Effector memory CD4-positive, alpha-beta T cell (primary cell): ENCODE results near the gene RSPH10B2.
"Not testable (repeated sequence)": the region's sequence is repeated elsewhere in the genome, so short reads cannot be mapped to it uniquely, and the experiment has no call there.

Experiments used
- DNase-seq, 3 donors: peaks; one replicate each; pipeline ENCODE4 v3.0.0-alpha.2; 2020
- H3K27ac ChIP-seq: 2 replicates; pipeline ENCODE4 v1.7.0; 2013; ENCODE audit warnings: mild to moderate bottlenecking, low read length, moderate library complexity; ENCODE audit not compliant: insufficient read depth, poor library complexity, severe bottlenecking
- H3K27me3 ChIP-seq: replicated peaks from 2 replicates; pipeline ENCODE4 v1.7.0; 2013; ENCODE audit warnings: mild to moderate bottlenecking, low read length; ENCODE audit not compliant: insufficient read depth, control insufficient read depth, poor library complexity, severe bottlenecking
- H3K36me3 ChIP-seq: 2 replicates; pipeline ENCODE4 v1.7.0; 2013; ENCODE audit warnings: mild to moderate bottlenecking, low read length, moderate library complexity; ENCODE audit not compliant: control insufficient read depth, insufficient read depth
- H3K4me1 ChIP-seq: 2 replicates; pipeline ENCODE4 v1.7.0; 2013; ENCODE audit warnings: low read length, mild to moderate bottlenecking; ENCODE audit not compliant: control insufficient read depth, insufficient read depth, poor library complexity, severe bottlenecking
- H3K4me3 ChIP-seq: 2 replicates; pipeline ENCODE4 v1.7.0; 2013; ENCODE audit warnings: low read length, low read depth, mild to moderate bottlenecking; ENCODE audit not compliant: insufficient read depth, poor library complexity, severe bottlenecking
- H3K9me3 ChIP-seq: 2 replicates; pipeline ENCODE4 v1.7.0; 2013; ENCODE audit warnings: mild to moderate bottlenecking, low read length, moderate library complexity; ENCODE audit not compliant: control insufficient read depth
- total RNA-seq, 3 donors: gene quantifications; one replicate each; lab custom pipeline; 2026; lab: John Stamatoyannopoulos, UW

The RSPH10B2 gene
- total RNA-seq = 0 to 0.17 (median 0) reads per million in 3 donors

DNA sequence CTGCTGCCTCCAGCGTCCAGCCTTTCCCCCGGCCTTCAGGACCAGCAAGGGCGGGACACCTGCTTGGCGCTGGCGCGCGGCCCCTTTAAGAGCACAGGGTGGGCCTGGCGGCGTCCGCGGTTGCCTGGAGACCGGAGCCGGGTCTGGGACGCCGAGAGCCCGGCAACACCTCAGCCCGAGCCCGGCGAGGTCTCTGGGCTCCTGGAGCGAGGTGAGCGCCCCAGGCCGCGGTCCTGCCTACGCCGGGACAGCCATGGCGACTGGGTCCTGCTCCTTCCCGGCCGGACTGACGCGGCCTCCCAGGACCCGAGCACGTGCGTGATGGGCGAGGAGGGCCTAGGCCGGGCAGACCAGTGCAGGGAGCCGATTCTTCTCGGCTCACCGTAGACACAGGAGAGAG, at the start of gene RSPH10B2:
RSPH10B2 (plus strand) TSS at position 140 of the 400 bp plus-strand sequence. CDS start 3,575 bp downstream, outside the sequence.
- not testable (repeated sequence) for H3K4me1 ChIP-seq, H3K27ac ChIP-seq, H3K9me3 ChIP-seq, DNase-seq, H3K27me3 ChIP-seq, H3K36me3 ChIP-seq, H3K4me3 ChIP-seq

GRCh38 chr7:6705959-6706665, 47.8 kb upstream of the RSPH10B2 start:
- Histone ChIP-seq H3K27me3 (no peaks in the 10 kb centered on the region), H3K36me3 (peaks cover 24% of the 10 kb centered on the region), H3K4me3 (peak overlapping the region; percentile 82), H3K27ac (peak overlapping the region; percentile 75), H3K9me3 (no peaks in the 10 kb centered on the region), H3K4me1 (peaks cover 12% of the 10 kb centered on the region)
- DNase-seq = peak in 2 of 3 donors; percentile 1 to 12

DNA sequence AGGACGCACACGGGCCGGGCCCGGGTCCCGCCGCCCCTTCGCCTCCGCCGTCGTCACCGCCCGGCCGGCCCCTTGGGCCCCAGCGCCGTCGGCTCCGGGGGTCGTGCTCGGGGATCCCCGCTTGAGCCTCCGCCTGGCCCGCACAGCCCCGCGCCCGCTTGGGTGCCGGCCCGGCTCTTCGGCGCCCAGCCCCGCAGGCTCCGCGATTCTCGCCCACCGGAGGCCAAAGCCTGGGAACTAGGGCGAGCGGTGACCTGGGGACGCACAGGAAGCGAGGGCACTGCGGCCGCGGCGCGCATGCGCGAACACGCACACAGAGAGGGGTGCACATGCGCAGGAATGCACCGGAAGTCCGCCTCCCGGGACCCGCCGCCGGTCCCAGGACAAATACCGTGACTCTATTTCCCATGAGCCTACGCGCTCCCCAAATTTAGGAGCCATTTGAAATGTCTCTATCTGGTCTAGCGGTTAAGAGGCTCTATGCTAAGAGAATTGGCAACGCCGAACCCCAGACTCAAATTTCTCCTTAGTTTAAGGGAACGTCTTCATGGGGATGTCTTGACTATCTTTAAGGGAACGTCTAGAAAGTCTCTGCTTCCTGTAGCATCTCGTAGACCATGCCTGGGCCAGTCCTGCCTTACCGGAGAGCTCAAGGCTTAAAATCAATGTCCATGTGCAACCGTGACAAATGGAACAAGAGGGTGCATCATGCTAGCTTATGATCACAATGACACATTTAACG, 47.1 kb upstream of the RSPH10B2 start, which contains the start of gene ZNF12:
ZNF12 (minus strand) TSS at position 282 of the 742 bp plus-strand sequence. CDS start 1,774 bp downstream, outside the sequence.
- no peaks in the 10 kb centered on the region for H3K9me3 ChIP-seq
- H3K27ac ChIP-seq = peak within 1 kb of the TSS; percentile 75
- peak within 1 kb of the TSS; percentile 82 for H3K4me3 ChIP-seq
- H3K36me3 ChIP-seq = peaks cover 17% of the 10 kb centered on the region
- H3K27me3 ChIP-seq = no peaks in the 10 kb centered on the region
- H3K4me1 ChIP-seq = peaks cover 12% of the 10 kb centered on the region
- DNase-seq = peak; percentile 86 to 92 (median 90)

- DNase-seq = no peak
- Histone ChIP-seq H3K9me3 (no peaks in the 10 kb centered on the region), H3K27ac (no peak overlapping the region), H3K27me3 (no peaks in the 10 kb centered on the region), H3K36me3 (peaks cover 9% of the 10 kb centered on the region), H3K4me3 (no peak overlapping the region), H3K4me1 (peaks cover 12% of the 10 kb centered on the region)
Measured at GRCh38 chr7:6708304-6708703, 45.6 kb upstream of the RSPH10B2 start.

DNA sequence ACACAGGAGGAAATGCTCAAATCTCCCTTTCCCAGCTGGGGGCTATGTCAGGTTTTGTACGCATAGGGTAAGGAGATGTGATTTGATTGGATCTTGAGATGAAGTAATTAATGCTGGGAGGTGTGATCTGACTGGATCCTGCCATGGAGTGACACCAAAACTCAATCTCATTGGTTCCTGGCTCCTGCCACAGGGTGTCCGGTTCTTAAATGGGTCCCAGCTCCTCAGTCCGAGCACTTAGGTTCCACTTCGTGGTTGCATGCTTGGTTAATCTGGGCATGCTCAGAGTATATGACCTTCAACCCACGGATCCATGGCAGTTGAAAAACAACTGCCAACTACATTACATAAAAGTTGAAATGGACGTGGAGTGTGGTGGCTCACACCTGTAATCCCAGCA, 44.1 kb upstream of the RSPH10B2 start:
- Histone ChIP-seq H3K4me1 (peaks cover 10% of the 10 kb centered on the region), H3K36me3 (no peaks in the 10 kb centered on the region), H3K27ac (no peak overlapping the region), H3K4me3 (no peak overlapping the region), H3K27me3 (no peaks in the 10 kb centered on the region), H3K9me3 (no peaks in the 10 kb centered on the region)
- no peak for DNase-seq

DNA sequence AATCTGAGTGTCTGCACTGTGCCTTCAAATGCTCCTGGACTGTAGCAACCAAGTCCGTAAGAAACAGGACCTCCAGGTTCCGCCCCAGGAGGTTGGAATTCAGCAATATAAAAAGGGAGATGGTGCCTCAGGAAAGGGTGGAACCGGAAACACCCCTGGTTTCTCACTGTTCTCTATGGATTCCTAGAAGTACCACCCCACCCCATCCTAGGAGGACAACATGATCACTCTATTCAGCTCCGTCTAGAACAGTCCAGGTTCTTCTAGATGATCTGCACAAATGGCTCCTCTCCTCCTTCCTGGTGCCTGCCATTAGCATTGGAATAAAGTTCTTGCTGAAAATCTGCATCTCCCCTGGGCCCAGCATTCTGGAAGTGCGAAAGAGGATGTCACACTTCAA, 39.5 kb upstream of the RSPH10B2 start:
- DNase-seq = no peak
- Histone ChIP-seq H3K27ac (no peak overlapping the region), H3K9me3 (no peaks in the 10 kb centered on the region), H3K4me3 (no peak overlapping the region), H3K4me1 (no peaks in the 10 kb centered on the region), H3K27me3 (no peaks in the 10 kb centered on the region), H3K36me3 (no peaks in the 10 kb centered on the region)

DNA sequence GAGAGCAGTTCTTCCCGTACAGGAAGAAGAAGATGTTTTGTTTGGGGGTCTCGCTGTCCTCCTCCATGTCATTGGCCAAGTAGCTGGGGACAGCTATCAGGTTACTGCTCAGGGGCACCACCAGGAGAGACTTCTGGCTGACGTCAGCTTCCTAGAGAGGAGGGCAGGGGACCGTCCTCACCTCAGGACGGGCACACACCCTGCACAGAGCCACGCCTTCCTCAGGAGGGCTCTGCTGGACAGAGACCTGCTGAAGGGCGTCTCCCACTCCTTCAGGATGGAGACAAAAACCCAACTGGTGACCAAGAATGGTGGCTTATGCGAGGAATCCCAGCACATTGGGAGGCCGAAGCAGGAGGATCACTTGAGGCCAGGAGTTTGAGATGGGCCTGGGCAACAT, 38.0 kb upstream of the RSPH10B2 start:
- H3K4me3 ChIP-seq, H3K27me3 ChIP-seq, H3K4me1 ChIP-seq, DNase-seq, H3K9me3 ChIP-seq, H3K27ac ChIP-seq, H3K36me3 ChIP-seq: not testable (repeated sequence)

DNA sequence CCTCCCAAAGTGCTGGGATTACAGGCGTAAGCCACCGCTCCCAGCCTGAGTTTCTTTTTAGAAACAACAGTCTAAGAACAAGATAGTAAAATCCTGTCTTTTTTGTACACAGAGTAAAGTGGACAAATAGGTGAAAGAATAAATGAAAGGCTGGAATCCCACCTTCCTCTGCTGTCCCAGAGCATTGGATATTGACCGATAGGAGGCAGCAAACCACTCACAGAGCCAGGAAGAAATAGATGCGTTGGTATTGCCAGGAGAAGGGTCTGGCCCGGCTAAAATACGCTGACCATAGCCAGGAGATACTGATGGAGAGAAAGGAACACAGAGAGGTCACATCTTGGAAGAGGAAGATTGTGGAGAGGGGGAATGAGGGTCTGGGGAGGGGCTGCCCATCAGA, 35.8 kb upstream of the RSPH10B2 start:
- Histone ChIP-seq H3K27me3 (no peaks in the 10 kb centered on the region), H3K4me1 (no peaks in the 10 kb centered on the region), H3K9me3 (no peaks in the 10 kb centered on the region), H3K27ac (no peak overlapping the region), H3K36me3 (no peaks in the 10 kb centered on the region), H3K4me3 (no peak overlapping the region)
- no peak for DNase-seq

GRCh38 chr7:6724351-6724750, 29.6 kb upstream of the RSPH10B2 start:
- not testable (repeated sequence) for H3K4me1 ChIP-seq, DNase-seq, H3K4me3 ChIP-seq, H3K27ac ChIP-seq, H3K36me3 ChIP-seq, H3K27me3 ChIP-seq, H3K9me3 ChIP-seq

DNA sequence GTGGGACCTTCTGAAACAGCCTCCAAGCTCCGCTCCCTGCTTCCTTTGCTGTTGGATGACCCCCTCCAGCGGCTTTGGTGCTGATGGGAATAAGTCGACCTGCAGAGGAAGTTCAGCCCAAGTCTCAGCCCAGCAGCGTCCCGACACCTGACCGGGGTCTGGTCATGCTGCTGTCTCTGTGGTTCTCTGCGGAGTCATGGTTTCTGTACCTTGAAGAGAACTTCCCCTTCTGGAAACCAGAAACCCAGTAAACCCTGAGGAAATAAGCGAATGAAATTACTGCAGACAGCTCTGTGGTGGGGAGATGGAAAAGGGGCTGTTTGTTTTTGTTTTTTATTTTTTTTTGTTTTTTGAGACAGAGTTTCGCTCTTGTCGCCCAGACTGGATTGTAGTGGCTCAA, 28.9 kb upstream of the RSPH10B2 start:
- Histone ChIP-seq H3K9me3 (no peaks in the 10 kb centered on the region), H3K27me3 (no peaks in the 10 kb centered on the region), H3K4me1 (no peaks in the 10 kb centered on the region), H3K27ac (no peak overlapping the region), H3K36me3 (no peaks in the 10 kb centered on the region), H3K4me3 (no peak overlapping the region)
- DNase-seq = no peak
